ENCODE data around the gene UQCC2.

UQCC2 gene

GRCh38 chr6:33688006-33688405 is 23.5 kb downstream of the UQCC2 start:
- no peak for TF ChIP-seq Cebpa-rat (IDR thresholded peaks at IDR 0.05)
- H3K27ac ChIP-seq: peak overlapping the region; percentile 55; the same call in 1 of the 2 replicates
- no peaks in the 10 kb centered on the region for H3K9me3 ChIP-seq
- H4K20me1 ChIP-seq: no peaks in the 10 kb centered on the region
- H3K27me3 ChIP-seq: no peaks in the 10 kb centered on the region
- no peak overlapping the region for H3K9ac ChIP-seq
- H3K4me2 ChIP-seq: no peak overlapping the region
- H3K4me3 ChIP-seq: no peak overlapping the region
- peaks cover 83% of the 10 kb centered on the region for H3K36me3 ChIP-seq
- H3K4me1 ChIP-seq: peaks cover 65% of the 10 kb centered on the region

GRCh38 chr6:33686981-33687975 is 24.2 kb downstream of the UQCC2 start:
- no peak for TF ChIP-seq Cebpa-rat (IDR thresholded peaks at IDR 0.05)
- peaks cover 65% of the 10 kb centered on the region for H3K4me1 ChIP-seq
- no peak overlapping the region for H3K4me3 ChIP-seq
- H4K20me1 ChIP-seq: no peaks in the 10 kb centered on the region
- H3K9ac ChIP-seq: no peak overlapping the region
- no peaks in the 10 kb centered on the region for H3K27me3 ChIP-seq
- H3K36me3 ChIP-seq: peaks cover 88% of the 10 kb centered on the region
- no peak overlapping the region for H3K4me2 ChIP-seq
- H3K27ac ChIP-seq: peak overlapping the region; percentile 55; the same call in 1 of the 2 replicates
- H3K9me3 ChIP-seq: no peaks in the 10 kb centered on the region

GRCh38 chr6:33686225-33686924 is 25.1 kb downstream of the UQCC2 start:
- Histone ChIP-seq H3K4me2 (no peak overlapping the region), H3K27ac (no peak overlapping the region), H3K4me1 (peaks cover 60% of the 10 kb centered on the region), H3K36me3 (peaks cover 89% of the 10 kb centered on the region), H3K9ac (no peak overlapping the region), H4K20me1 (no peaks in the 10 kb centered on the region), H3K9me3 (no peaks in the 10 kb centered on the region), H3K27me3 (no peaks in the 10 kb centered on the region), H3K4me3 (no peak overlapping the region)
- TF ChIP-seq Cebpa-rat (IDR thresholded peaks at IDR 0.05): no peak

- Histone ChIP-seq H3K36me3 (peaks cover 86% of the 10 kb centered on the region), H4K20me1 (no peaks in the 10 kb centered on the region), H3K27ac (no peak overlapping the region)
These were observed 25.9 kb downstream of the UQCC2 start for GRCh38 chr6:33685411-33686224.

DNA sequence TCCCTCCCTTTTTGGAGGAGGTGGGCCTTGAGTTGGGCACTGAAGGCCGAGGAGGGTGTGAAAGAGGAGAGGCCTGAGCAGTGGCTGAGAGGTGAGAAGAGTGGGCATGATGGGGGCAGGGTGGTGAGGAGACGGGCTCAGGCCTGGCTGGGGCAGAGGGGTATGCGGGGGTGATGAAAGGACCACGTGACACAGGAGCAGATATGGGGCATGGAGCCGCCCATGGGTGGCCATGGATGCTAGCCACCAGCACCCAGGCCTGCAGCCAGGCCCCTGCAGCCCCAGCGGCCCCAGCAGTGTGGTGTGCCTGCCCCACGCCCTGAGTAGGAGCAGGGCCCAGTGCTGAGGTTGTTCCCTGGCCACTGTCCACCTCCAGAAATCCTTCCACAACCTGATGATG is 26.5 kb downstream of the UQCC2 start:
- peaks cover 86% of the 10 kb centered on the region for H3K36me3 ChIP-seq
- no peaks in the 10 kb centered on the region for H3K27me3 ChIP-seq
- H3K4me3 ChIP-seq: no peak overlapping the region
- no peaks in the 10 kb centered on the region for H3K9me3 ChIP-seq
- no peaks in the 10 kb centered on the region for H4K20me1 ChIP-seq
- H3K4me1 ChIP-seq: peaks cover 53% of the 10 kb centered on the region
- peak overlapping the region; percentile 61; the same call in 1 of the 2 replicates for H3K27ac ChIP-seq
- TF ChIP-seq Cebpa-rat (IDR thresholded peaks at IDR 0.05): no peak
- no peak overlapping the region for H3K9ac ChIP-seq
- no peak overlapping the region for H3K4me2 ChIP-seq

More at GRCh38 chr6:33685411-33686224, 25.9 kb downstream of the UQCC2 start:
- H3K9me3 ChIP-seq: no peaks in the 10 kb centered on the region
- TF ChIP-seq Cebpa-rat (IDR thresholded peaks at IDR 0.05): no peak
- no peak overlapping the region for H3K9ac ChIP-seq
- H3K4me1 ChIP-seq: peaks cover 52% of the 10 kb centered on the region
- H3K27me3 ChIP-seq: no peaks in the 10 kb centered on the region
- no peak overlapping the region for H3K4me2 ChIP-seq
- H3K4me3 ChIP-seq: no peak overlapping the region

DNA sequence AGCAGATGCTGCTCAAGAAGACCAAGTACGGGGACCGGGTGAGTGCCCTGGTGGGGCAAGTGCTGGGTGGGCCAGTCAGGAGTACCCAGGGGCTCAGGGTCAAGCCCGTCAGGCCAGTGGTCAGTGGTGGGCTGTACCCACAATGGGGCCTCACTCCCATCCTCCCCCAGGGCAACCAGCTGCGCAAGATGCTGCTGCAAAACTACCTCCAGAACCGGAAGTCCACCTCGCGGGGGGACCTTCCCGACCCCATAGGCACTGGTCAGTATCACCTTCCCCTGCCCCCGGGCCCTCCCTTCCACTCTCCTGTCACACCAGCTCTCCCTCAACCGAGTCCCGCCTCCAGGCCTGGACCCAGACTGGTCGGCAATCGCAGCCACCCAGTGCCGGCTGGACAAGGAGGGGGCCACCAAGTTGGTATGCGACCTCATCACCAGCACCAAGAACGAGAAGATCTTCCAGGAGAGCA is 27.0 kb downstream of the UQCC2 start:
- H3K27ac ChIP-seq: peak overlapping the region; percentile 61; the same call in 1 of the 2 replicates
- peaks cover 86% of the 10 kb centered on the region for H3K36me3 ChIP-seq
- H3K9ac ChIP-seq: no peak overlapping the region
- peak overlapping the region; percentile 71; the same call in 1 of the 2 replicates for H3K4me2 ChIP-seq
- H3K4me3 ChIP-seq: no peak overlapping the region
- no peaks in the 10 kb centered on the region for H3K27me3 ChIP-seq
- no peaks in the 10 kb centered on the region for H3K9me3 ChIP-seq
- H4K20me1 ChIP-seq: no peaks in the 10 kb centered on the region
- H3K4me1 ChIP-seq: peaks cover 54% of the 10 kb centered on the region
- no peak for TF ChIP-seq Cebpa-rat (IDR thresholded peaks at IDR 0.05)

DNA sequence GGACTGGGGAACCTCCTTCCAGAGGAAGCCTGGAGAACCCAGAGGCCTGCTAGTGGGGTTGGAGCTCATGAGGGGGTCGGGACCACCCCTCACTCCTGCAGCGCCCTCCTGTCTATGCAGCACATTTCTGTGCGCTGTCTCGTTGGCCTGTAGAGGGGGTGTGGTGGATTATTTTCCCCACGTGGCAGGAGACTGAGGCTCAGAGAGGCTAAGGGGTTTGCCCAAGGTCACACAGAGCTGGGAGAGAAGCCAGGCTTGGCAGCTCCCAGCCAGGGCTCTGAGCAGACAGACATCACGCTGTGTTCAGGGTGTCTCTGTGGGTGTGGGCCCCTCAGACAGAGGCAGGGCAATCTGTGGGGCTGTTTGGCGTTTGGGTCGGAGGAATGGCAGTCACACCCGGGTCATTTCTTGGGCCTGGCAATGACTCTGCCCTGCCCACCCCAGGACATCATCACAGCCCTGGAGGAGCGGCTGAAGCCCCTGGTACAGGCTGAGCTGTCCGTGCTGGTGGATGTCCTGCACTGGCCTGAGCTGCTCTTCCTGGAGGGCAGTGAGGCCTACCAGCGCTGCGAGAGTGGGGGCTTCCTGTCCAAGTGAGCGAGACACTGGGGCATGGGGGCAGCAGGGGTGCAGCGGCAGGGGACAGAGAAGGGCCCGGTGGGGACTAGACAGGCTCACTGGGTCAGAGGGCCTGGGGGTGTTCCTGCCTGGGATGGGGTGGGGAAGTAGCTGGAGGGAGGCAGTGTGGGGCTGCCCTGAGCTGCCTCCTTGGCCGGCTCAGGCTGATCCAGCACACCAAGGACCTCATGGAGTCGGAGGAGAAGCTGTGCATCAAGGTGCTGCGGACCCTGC is 27.7 kb downstream of the UQCC2 start:
- H3K4me3 ChIP-seq: no peak overlapping the region
- H3K4me2 ChIP-seq: peak overlapping the region; percentile 71
- peak overlapping the region; percentile 61 for H3K27ac ChIP-seq
- H3K27me3 ChIP-seq: no peaks in the 10 kb centered on the region
- peak overlapping the region; percentile 41; the same call in 1 of the 2 replicates for H3K9ac ChIP-seq
- peaks cover 56% of the 10 kb centered on the region for H3K4me1 ChIP-seq
- no peaks in the 10 kb centered on the region for H3K9me3 ChIP-seq
- peaks cover 80% of the 10 kb centered on the region for H3K36me3 ChIP-seq
- no peaks in the 10 kb centered on the region for H4K20me1 ChIP-seq
- TF ChIP-seq Cebpa-rat (IDR thresholded peaks at IDR 0.05): no peak

DNA sequence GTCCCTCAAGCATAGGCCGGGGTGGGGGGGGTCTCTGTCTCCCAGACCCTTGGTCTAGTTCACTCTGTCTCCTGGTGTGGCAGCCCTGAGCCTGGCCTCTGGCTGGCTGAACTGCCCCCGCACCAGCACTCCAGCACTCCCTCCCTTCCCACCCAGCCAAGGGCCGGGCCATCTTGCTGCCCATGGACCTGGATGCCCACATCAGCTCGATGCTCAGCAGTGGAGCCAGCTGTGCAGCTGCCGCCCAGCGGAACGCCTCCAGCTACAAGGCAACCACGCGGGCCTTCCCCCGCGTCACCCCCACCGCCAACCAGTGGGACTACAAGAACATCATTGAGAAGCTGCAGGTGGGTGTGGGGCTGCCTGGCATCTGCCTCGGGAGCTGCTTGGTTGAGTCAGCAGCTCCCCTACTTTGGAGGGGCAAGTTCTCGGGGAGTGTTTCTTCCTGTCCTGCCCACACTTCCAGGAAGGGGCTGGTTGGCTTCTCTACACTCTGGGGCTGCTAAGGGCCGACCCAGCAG is 28.4 kb downstream of the UQCC2 start:
- Histone ChIP-seq H3K27me3 (no peaks in the 10 kb centered on the region), H3K4me3 (no peak overlapping the region), H3K4me2 (peak overlapping the region; percentile 71), H3K4me1 (peaks cover 63% of the 10 kb centered on the region), H3K36me3 (peaks cover 75% of the 10 kb centered on the region), H3K9me3 (no peaks in the 10 kb centered on the region), H4K20me1 (no peaks in the 10 kb centered on the region), H3K9ac (peak overlapping the region; percentile 41; the same call in 1 of the 2 replicates), H3K27ac (peak overlapping the region; percentile 61)
- TF ChIP-seq Cebpa-rat (IDR thresholded peaks at IDR 0.05): no peak

Measured in BLaER1 (cell line).